WTC11 (cell line): Measurements from ENCODE around the gene SPOCK1. TPM values are rescaled to one million over a fixed set of nuclear protein-coding genes. Genes with fewer than 3 reads are reported as not detected.

Source experiments
- ATAC-seq: fragments of 200-7000 bp; cut with Tn5 transposase; 2 replicates; pipeline ENCODE4 v1.10.0; 2021; ENCODE audit warnings: mild to moderate bottlenecking, moderate library complexity
- CTCF ChIA-PET: fragments of 300-600 bp; sonication (Branson Sonifier 250); formaldehyde crosslinking; loops from one replicate; lab custom pipeline; 2021; ENCODE audit warnings: antibody characterized with exemption; lab: Charles Lee
- POLR2A ChIA-PET: fragments of 350-600 bp; sonication (Branson Sonifier 250); formaldehyde crosslinking; loops from one replicate; lab custom pipeline; 2021; ENCODE audit warnings: antibody characterized with exemption; lab: Charles Lee
- DNase-seq: peaks from one replicate; pipeline ENCODE4 v3.0.0; 2021; ENCODE audit warnings: low spot score
- H3K27ac Mint-ChIP-seq: 2 replicates; pipeline ENCODE4 v1.8.0; 2021; ENCODE audit warnings: mixed read lengths
- H3K27me3 Mint-ChIP-seq: 2 replicates; pipeline ENCODE4 v1.8.0; 2021; ENCODE audit warnings: low read depth, mild to moderate bottlenecking, moderate library complexity, mixed read lengths
- H3K36me3 Mint-ChIP-seq: 2 replicates; pipeline ENCODE4 v1.8.0; 2021; ENCODE audit warnings: mixed read lengths
- H3K4me1 Mint-ChIP-seq: 2 replicates; pipeline ENCODE4 v1.8.0; 2022; ENCODE audit warnings: mixed read lengths
- H3K4me3 Mint-ChIP-seq: 2 replicates; pipeline ENCODE4 v1.8.0; 2021; ENCODE audit warnings: mild to moderate bottlenecking, moderate library complexity, mixed read lengths
- H3K9me3 Mint-ChIP-seq: 2 replicates; pipeline ENCODE4 v1.8.0; 2021; ENCODE audit warnings: mixed read lengths
- CBFB ChIP-seq: sonication (generic); formaldehyde crosslinking; IDR thresholded peaks from 2 replicates; pipeline ENCODE4 v1.8.1; 2022; ENCODE audit warnings: mild to moderate bottlenecking, low read depth, missing genetic modification reagents
- ETV6 ChIP-seq: sonication (generic); formaldehyde crosslinking; IDR thresholded peaks from 2 replicates; pipeline ENCODE4 v1.8.1; 2022; ENCODE audit warnings: mild to moderate bottlenecking, missing genetic modification reagents
- IRF2 ChIP-seq: sonication (generic); formaldehyde crosslinking; IDR thresholded peaks from 2 replicates; pipeline ENCODE4 v1.8.0; 2022; ENCODE audit warnings: low read depth, missing genetic modification reagents, borderline replicate concordance
- NFYB ChIP-seq: sonication (generic); formaldehyde crosslinking; conservative IDR thresholded peaks from 2 replicates; pipeline ENCODE4 v1.8.0; 2022; ENCODE audit warnings: low read depth, missing genetic modification reagents
- NR1H2 ChIP-seq: sonication (generic); formaldehyde crosslinking; IDR thresholded peaks from 2 replicates; pipeline ENCODE4 v1.9.0; 2021; ENCODE audit warnings: mild to moderate bottlenecking, moderate library complexity, missing genetic modification reagents
- NR3C1 ChIP-seq: sonication (generic); formaldehyde crosslinking; conservative IDR thresholded peaks from 2 replicates; pipeline ENCODE4 v1.8.1; 2023; ENCODE audit warnings: low read depth, mild to moderate bottlenecking, missing genetic modification reagents
- SMAD4 ChIP-seq: sonication (generic); formaldehyde crosslinking; IDR thresholded peaks from 2 replicates; pipeline ENCODE4 v1.8.0; 2022; ENCODE audit warnings: mild to moderate bottlenecking, missing genetic modification reagents
- TEAD1 ChIP-seq: sonication (generic); formaldehyde crosslinking; IDR thresholded peaks from 2 replicates; pipeline ENCODE4 v1.8.0; 2022; ENCODE audit warnings: mild to moderate bottlenecking, missing genetic modification reagents
- ZNF138 ChIP-seq: sonication (generic); formaldehyde crosslinking; conservative IDR thresholded peaks from 2 replicates; pipeline ENCODE4 v1.8.1; 2022; ENCODE audit warnings: mild to moderate bottlenecking, moderate library complexity, missing genetic modification reagents
- ZNF423 ChIP-seq: fragments of 250-450 bp; sonication (Bioruptor Pico); IDR thresholded peaks from 2 replicates; pipeline ENCODE4 v2.1.2; 2022; ENCODE audit warnings: mild to moderate bottlenecking, moderate library complexity
- total RNA-seq: library from RNA; stranded (reverse); gene quantifications from 3 replicates; pipeline ENCODE4 v1.2.3, GENCODE V29; 2021
- TF ChIP-seq, protein P1 (sequence below): fragments of 250-450 bp; sonication (Bioruptor Pico); IDR thresholded peaks from 2 replicates; pipeline ENCODE4 v1.9.0; 2021; ENCODE audit warnings: mild to moderate bottlenecking, borderline replicate concordance
- TF ChIP-seq, protein P2 (sequence below): sonication (generic); formaldehyde crosslinking; IDR thresholded peaks from 2 replicates; pipeline ENCODE4 v1.8.0; 2022; ENCODE audit warnings: mild to moderate bottlenecking, missing genetic modification reagents
- TF ChIP-seq, protein P3 (sequence below): fragments of 250-450 bp; sonication (Bioruptor Pico); IDR thresholded peaks from 2 replicates; pipeline ENCODE4 v1.8.0; 2021; ENCODE audit warnings: mild to moderate bottlenecking
- TF ChIP-seq, protein P4 (sequence below): sonication (generic); formaldehyde crosslinking; IDR thresholded peaks from 2 replicates; pipeline ENCODE4 v1.8.1; 2022; ENCODE audit warnings: mild to moderate bottlenecking, missing genetic modification reagents, moderate library complexity, borderline replicate concordance
- TF ChIP-seq, protein P5 (sequence below): sonication (generic); formaldehyde crosslinking; IDR thresholded peaks from 2 replicates; pipeline ENCODE4 v1.8.0; 2022; ENCODE audit warnings: mild to moderate bottlenecking, missing genetic modification reagents
- TF ChIP-seq, protein P6 (sequence below): sonication (generic); formaldehyde crosslinking; IDR thresholded peaks from 2 replicates; pipeline ENCODE4 v1.8.1; 2022; ENCODE audit warnings: missing genetic modification reagents, borderline replicate concordance
- TF ChIP-seq, protein P7 (sequence below): sonication (generic); formaldehyde crosslinking; IDR thresholded peaks from 2 replicates; pipeline ENCODE4 v1.8.0; 2023; ENCODE audit warnings: missing genetic modification reagents, mild to moderate bottlenecking, borderline replicate concordance
- TF ChIP-seq, protein P8 (sequence below): sonication (generic); formaldehyde crosslinking; IDR thresholded peaks from 2 replicates; pipeline ENCODE4 v1.8.0; 2023; ENCODE audit warnings: mild to moderate bottlenecking, missing genetic modification reagents

Gene SPOCK1
- total RNA-seq, 1 experiment from 2014 or later = 15.2 TPM

DNA sequence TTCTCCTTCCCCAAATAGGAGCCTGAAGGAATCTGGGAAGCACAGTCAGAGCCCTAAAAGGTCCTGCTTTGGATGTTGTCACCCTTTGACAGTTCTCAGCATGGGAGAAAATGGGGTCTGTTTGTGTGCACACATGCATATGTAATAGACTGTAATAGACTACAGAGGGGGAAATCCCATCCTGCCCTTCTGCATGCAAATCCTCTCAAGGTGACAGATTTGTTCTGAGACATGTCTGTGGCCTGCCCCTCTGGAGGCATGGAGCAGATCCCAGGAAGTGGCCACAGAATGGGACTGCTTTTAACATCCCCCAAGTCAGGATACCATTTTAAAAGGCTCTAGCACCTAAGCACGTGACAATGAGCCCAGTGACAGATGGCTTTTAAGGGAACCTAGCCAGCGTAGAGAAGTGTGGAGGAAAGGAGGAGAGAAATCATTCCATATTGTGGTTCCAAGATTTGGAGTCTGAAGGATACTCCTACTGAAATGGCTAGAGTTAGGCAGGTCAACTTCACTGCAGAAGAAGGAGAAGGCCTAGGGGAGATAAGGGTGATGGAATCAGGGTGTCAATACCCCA, 483.5 kb downstream of the SPOCK1 start (continued):
- TF ChIP-seq CBFB (no peak), ZNF138 (CRISPR knock-in tag) (no peak), NR3C1 (no peak)
- TF ChIP-seq, protein P1, sequence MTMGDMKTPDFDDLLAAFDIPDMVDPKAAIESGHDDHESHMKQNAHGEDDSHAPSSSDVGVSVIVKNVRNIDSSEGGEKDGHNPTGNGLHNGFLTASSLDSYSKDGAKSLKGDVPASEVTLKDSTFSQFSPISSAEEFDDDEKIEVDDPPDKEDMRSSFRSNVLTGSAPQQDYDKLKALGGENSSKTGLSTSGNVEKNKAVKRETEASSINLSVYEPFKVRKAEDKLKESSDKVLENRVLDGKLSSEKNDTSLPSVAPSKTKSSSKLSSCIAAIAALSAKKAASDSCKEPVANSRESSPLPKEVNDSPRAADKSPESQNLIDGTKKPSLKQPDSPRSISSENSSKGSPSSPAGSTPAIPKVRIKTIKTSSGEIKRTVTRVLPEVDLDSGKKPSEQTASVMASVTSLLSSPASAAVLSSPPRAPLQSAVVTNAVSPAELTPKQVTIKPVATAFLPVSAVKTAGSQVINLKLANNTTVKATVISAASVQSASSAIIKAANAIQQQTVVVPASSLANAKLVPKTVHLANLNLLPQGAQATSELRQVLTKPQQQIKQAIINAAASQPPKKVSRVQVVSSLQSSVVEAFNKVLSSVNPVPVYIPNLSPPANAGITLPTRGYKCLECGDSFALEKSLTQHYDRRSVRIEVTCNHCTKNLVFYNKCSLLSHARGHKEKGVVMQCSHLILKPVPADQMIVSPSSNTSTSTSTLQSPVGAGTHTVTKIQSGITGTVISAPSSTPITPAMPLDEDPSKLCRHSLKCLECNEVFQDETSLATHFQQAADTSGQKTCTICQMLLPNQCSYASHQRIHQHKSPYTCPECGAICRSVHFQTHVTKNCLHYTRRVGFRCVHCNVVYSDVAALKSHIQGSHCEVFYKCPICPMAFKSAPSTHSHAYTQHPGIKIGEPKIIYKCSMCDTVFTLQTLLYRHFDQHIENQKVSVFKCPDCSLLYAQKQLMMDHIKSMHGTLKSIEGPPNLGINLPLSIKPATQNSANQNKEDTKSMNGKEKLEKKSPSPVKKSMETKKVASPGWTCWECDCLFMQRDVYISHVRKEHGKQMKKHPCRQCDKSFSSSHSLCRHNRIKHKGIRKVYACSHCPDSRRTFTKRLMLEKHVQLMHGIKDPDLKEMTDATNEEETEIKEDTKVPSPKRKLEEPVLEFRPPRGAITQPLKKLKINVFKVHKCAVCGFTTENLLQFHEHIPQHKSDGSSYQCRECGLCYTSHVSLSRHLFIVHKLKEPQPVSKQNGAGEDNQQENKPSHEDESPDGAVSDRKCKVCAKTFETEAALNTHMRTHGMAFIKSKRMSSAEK (CRISPR knock-in tag) = no peak
- TF ChIP-seq, protein P2, sequence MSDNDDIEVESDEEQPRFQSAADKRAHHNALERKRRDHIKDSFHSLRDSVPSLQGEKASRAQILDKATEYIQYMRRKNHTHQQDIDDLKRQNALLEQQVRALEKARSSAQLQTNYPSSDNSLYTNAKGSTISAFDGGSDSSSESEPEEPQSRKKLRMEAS (CRISPR knock-in tag) = no peak
- TF ChIP-seq, all 79 proteins: peak for 0

DNA sequence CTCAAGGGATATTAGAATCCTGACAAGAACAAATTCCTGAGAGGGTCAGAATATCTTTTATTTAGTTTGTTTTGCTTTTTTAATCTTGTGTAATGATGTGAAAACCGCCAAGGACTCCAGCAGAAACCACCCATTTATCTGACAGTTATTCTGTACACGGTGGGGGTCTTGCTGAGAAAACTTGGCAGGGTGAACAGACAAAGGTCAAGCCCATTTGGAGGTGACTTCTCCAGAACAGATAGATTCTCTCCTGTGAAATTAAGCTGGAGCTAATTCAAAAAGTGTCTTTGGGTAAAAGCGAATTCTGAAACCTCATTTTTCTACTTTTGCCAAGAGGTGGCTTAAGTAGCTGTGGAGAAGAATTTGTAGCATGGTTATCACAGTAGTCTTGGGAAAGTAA, 484.4 kb downstream of the SPOCK1 start:
- no peak overlapping the region for H3K4me3 Mint-ChIP-seq
- no peaks in the 10 kb centered on the region for H3K9me3 Mint-ChIP-seq
- no peaks in the 10 kb centered on the region for H3K36me3 Mint-ChIP-seq
- ChIA-PET POLR2A (no interaction called here), CTCF (no interaction called here)
- peaks cover 20% of the 10 kb centered on the region for H3K4me1 Mint-ChIP-seq
- no peak overlapping the region for H3K27ac Mint-ChIP-seq
- no peaks in the 10 kb centered on the region; the same call in 1 of the 2 replicates for H3K27me3 Mint-ChIP-seq
- TF ChIP-seq NR1H2 (CRISPR knock-in tag) (no peak), SMAD4 (CRISPR knock-in tag) (no peak), ZNF423 (CRISPR knock-in tag) (no peak), CBFB (no peak), NR3C1 (no peak), IRF2 (no peak), ETV6 (no peak), TEAD1 (CRISPR knock-in tag) (no peak), NFYB (CRISPR knock-in tag) (no peak)
- TF ChIP-seq, protein P3, sequence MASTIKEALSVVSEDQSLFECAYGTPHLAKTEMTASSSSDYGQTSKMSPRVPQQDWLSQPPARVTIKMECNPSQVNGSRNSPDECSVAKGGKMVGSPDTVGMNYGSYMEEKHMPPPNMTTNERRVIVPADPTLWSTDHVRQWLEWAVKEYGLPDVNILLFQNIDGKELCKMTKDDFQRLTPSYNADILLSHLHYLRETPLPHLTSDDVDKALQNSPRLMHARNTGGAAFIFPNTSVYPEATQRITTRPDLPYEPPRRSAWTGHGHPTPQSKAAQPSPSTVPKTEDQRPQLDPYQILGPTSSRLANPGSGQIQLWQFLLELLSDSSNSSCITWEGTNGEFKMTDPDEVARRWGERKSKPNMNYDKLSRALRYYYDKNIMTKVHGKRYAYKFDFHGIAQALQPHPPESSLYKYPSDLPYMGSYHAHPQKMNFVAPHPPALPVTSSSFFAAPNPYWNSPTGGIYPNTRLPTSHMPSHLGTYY (CRISPR knock-in tag) = no peak
- TF ChIP-seq, protein P4, sequence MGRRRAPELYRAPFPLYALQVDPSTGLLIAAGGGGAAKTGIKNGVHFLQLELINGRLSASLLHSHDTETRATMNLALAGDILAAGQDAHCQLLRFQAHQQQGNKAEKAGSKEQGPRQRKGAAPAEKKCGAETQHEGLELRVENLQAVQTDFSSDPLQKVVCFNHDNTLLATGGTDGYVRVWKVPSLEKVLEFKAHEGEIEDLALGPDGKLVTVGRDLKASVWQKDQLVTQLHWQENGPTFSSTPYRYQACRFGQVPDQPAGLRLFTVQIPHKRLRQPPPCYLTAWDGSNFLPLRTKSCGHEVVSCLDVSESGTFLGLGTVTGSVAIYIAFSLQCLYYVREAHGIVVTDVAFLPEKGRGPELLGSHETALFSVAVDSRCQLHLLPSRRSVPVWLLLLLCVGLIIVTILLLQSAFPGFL = no peak
- TF ChIP-seq, protein P5, sequence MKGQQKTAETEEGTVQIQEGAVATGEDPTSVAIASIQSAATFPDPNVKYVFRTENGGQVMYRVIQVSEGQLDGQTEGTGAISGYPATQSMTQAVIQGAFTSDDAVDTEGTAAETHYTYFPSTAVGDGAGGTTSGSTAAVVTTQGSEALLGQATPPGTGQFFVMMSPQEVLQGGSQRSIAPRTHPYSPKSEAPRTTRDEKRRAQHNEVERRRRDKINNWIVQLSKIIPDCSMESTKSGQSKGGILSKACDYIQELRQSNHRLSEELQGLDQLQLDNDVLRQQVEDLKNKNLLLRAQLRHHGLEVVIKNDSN (CRISPR knock-in tag) = no peak
- TF ChIP-seq, protein P6, sequence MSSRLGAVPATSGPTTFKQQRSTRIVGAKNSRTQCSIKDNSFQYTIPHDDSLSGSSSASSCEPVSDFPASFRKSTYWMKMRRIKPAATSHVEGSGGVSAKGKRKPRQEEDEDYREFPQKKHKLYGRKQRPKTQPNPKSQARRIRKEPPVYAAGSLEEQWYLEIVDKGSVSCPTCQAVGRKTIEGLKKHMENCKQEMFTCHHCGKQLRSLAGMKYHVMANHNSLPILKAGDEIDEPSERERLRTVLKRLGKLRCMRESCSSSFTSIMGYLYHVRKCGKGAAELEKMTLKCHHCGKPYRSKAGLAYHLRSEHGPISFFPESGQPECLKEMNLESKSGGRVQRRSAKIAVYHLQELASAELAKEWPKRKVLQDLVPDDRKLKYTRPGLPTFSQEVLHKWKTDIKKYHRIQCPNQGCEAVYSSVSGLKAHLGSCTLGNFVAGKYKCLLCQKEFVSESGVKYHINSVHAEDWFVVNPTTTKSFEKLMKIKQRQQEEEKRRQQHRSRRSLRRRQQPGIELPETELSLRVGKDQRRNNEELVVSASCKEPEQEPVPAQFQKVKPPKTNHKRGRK (CRISPR knock-in tag) = no peak
- TF ChIP-seq, protein P7, sequence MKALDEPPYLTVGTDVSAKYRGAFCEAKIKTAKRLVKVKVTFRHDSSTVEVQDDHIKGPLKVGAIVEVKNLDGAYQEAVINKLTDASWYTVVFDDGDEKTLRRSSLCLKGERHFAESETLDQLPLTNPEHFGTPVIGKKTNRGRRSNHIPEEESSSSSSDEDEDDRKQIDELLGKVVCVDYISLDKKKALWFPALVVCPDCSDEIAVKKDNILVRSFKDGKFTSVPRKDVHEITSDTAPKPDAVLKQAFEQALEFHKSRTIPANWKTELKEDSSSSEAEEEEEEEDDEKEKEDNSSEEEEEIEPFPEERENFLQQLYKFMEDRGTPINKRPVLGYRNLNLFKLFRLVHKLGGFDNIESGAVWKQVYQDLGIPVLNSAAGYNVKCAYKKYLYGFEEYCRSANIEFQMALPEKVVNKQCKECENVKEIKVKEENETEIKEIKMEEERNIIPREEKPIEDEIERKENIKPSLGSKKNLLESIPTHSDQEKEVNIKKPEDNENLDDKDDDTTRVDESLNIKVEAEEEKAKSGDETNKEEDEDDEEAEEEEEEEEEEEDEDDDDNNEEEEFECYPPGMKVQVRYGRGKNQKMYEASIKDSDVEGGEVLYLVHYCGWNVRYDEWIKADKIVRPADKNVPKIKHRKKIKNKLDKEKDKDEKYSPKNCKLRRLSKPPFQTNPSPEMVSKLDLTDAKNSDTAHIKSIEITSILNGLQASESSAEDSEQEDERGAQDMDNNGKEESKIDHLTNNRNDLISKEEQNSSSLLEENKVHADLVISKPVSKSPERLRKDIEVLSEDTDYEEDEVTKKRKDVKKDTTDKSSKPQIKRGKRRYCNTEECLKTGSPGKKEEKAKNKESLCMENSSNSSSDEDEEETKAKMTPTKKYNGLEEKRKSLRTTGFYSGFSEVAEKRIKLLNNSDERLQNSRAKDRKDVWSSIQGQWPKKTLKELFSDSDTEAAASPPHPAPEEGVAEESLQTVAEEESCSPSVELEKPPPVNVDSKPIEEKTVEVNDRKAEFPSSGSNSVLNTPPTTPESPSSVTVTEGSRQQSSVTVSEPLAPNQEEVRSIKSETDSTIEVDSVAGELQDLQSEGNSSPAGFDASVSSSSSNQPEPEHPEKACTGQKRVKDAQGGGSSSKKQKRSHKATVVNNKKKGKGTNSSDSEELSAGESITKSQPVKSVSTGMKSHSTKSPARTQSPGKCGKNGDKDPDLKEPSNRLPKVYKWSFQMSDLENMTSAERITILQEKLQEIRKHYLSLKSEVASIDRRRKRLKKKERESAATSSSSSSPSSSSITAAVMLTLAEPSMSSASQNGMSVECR (CRISPR knock-in tag) = no peak
- TF ChIP-seq, protein P8, sequence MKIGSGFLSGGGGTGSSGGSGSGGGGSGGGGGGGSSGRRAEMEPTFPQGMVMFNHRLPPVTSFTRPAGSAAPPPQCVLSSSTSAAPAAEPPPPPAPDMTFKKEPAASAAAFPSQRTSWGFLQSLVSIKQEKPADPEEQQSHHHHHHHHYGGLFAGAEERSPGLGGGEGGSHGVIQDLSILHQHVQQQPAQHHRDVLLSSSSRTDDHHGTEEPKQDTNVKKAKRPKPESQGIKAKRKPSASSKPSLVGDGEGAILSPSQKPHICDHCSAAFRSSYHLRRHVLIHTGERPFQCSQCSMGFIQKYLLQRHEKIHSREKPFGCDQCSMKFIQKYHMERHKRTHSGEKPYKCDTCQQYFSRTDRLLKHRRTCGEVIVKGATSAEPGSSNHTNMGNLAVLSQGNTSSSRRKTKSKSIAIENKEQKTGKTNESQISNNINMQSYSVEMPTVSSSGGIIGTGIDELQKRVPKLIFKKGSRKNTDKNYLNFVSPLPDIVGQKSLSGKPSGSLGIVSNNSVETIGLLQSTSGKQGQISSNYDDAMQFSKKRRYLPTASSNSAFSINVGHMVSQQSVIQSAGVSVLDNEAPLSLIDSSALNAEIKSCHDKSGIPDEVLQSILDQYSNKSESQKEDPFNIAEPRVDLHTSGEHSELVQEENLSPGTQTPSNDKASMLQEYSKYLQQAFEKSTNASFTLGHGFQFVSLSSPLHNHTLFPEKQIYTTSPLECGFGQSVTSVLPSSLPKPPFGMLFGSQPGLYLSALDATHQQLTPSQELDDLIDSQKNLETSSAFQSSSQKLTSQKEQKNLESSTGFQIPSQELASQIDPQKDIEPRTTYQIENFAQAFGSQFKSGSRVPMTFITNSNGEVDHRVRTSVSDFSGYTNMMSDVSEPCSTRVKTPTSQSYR (CRISPR knock-in tag) = no peak
- ATAC-seq (no peak), DNase-seq (no peak)
